Left ventricle myocardium inferior (tissue), 1 donor: ENCODE data around the gene IFNB1. TPM values are rescaled to one million over a fixed set of nuclear protein-coding genes. Genes with fewer than 3 reads are reported as not detected.

Experiments used
- DNase-seq: peaks from one replicate; pipeline ENCODE4 v3.0.0-alpha.2; 2020
- H3K27ac ChIP-seq: fragments of 200-600 bp; replicated peaks from 2 replicates; pipeline ENCODE4 v1.8.0; 2021
- H3K27me3 ChIP-seq: fragments of 200-600 bp; 2 replicates; pipeline ENCODE4 v1.8.0; 2021; ENCODE audit warnings: low read depth
- H3K36me3 ChIP-seq: fragments of 200-600 bp; 2 replicates; pipeline ENCODE4 v1.8.0; 2021
- H3K4me1 ChIP-seq: fragments of 200-600 bp; 2 replicates; pipeline ENCODE4 v1.8.0; 2021
- H3K4me3 ChIP-seq: fragments of 200-600 bp; 2 replicates; pipeline ENCODE4 v1.8.0; 2021; ENCODE audit warnings: mild to moderate bottlenecking, moderate library complexity
- H3K9me3 ChIP-seq: fragments of 200-600 bp; replicated peaks from 2 replicates; pipeline ENCODE4 v1.8.0; 2021
- CTCF ChIP-seq: fragments of 200-600 bp; IDR thresholded peaks from 2 replicates; pipeline ENCODE4 v1.8.0; 2021; ENCODE audit warnings: antibody characterized with exemption, mild to moderate bottlenecking, borderline replicate concordance
- intact Hi-C: fragments of 100-400 bp; cut with micrococcal nuclease; formaldehyde crosslinking; loops from one replicate; pipeline ENCODE4 v1.11.0; 2022
- total RNA-seq: library from RNA; stranded (reverse); fragmentation: NEBNext Ultra II Directional; extraction: Animal tissue kit (Norgen Biotek cat#: 25700); gene quantifications from one replicate; pipeline ENCODE4 v1.2.1, GENCODE V29; 2021
- donor health status: DM: no; HTN: yes; CAD: no; lungs with severe emphysema.

The IFNB1 gene
- total RNA-seq, 1 donor from 2014 or later: not detected

GRCh38 chr9:21031091-21031807 lies 46.5 kb downstream of the IFNB1 start, which contains the start of gene HACD4:
HACD4 (minus strand) TSS chr9:21031640; CDS start chr9:21031590, 50 bp downstream.
- no peaks in the 10 kb centered on the region for H3K9me3 ChIP-seq
- H3K36me3 ChIP-seq: no peaks in the 10 kb centered on the region
- intact Hi-C loops: no loop called here
- H3K27me3 ChIP-seq: no peaks in the 10 kb centered on the region
- H3K4me1 ChIP-seq: peaks cover 13% of the 10 kb centered on the region
- peak; percentile 53 for DNase-seq
- H3K4me3 ChIP-seq: peak within 1 kb of the TSS; percentile 68
- peak; percentile 14 for TF ChIP-seq CTCF
- H3K27ac ChIP-seq: peak within 1 kb of the TSS; percentile 68

- no peak for TF ChIP-seq CTCF
- H3K27me3 ChIP-seq: no peaks in the 10 kb centered on the region
- H3K36me3 ChIP-seq: no peaks in the 10 kb centered on the region
- H3K4me3 ChIP-seq: peak overlapping the region; percentile 68
- H3K4me1 ChIP-seq: peaks cover 13% of the 10 kb centered on the region
- intact Hi-C loops: no loop called here
- H3K9me3 ChIP-seq: no peaks in the 10 kb centered on the region
- no peak for DNase-seq
- peak overlapping the region; percentile 68 for H3K27ac ChIP-seq
Observed at GRCh38 chr9:21030389-21031035, 47.2 kb downstream of the IFNB1 start.

- H3K9me3 ChIP-seq: no peaks in the 10 kb centered on the region
- intact Hi-C loops: no loop called here
- TF ChIP-seq CTCF: no peak
Observed at GRCh38 chr9:21029661-21030060, 48.1 kb downstream of the IFNB1 start.

GRCh38 chr9:21028466-21028865 lies 49.3 kb downstream of the IFNB1 start:
- intact Hi-C loops: no loop called here
- no peak for TF ChIP-seq CTCF
- Histone ChIP-seq H3K27me3 (no peaks in the 10 kb centered on the region), H3K27ac (no peak overlapping the region), H3K9me3 (no peaks in the 10 kb centered on the region), H3K4me3 (no peak overlapping the region), H3K36me3 (no peaks in the 10 kb centered on the region), H3K4me1 (peaks cover 13% of the 10 kb centered on the region)
- DNase-seq: no peak

More at GRCh38 chr9:21029661-21030060, 48.1 kb downstream of the IFNB1 start:
- no peak overlapping the region for H3K27ac ChIP-seq
- peaks cover 13% of the 10 kb centered on the region for H3K4me1 ChIP-seq
- no peak overlapping the region for H3K4me3 ChIP-seq
- H3K27me3 ChIP-seq: no peaks in the 10 kb centered on the region
- no peak for DNase-seq
- H3K36me3 ChIP-seq: no peaks in the 10 kb centered on the region

GRCh38 chr9:21027295-21027694 lies 50.4 kb downstream of the IFNB1 start:
- no peak overlapping the region for H3K4me3 ChIP-seq
- H3K9me3 ChIP-seq: no peaks in the 10 kb centered on the region
- TF ChIP-seq CTCF: no peak
- H3K36me3 ChIP-seq: no peaks in the 10 kb centered on the region
- no peaks in the 10 kb centered on the region for H3K27me3 ChIP-seq
- intact Hi-C loops: no loop called here
- no peak for DNase-seq
- peaks cover 13% of the 10 kb centered on the region for H3K4me1 ChIP-seq
- H3K27ac ChIP-seq: no peak overlapping the region

Other genes starting within 250 kb of the IFNB1 start
- 0.71 TPM for gene HACD4, start 46.3 kb downstream of the IFNB1 start, total RNA-seq
- gene IFNW1, start 63.9 kb upstream of the IFNB1 start, total RNA-seq: not detected
- gene IFNA21, start 88.7 kb upstream of the IFNB1 start, total RNA-seq: not detected
- gene IFNA4, start 109.6 kb upstream of the IFNB1 start, total RNA-seq: not detected
- gene IFNA7, start 124.3 kb upstream of the IFNB1 start, total RNA-seq: not detected
- not detected for gene IFNA10, start 129.2 kb upstream of the IFNB1 start, total RNA-seq
- not detected for gene IFNA16, start 139.4 kb upstream of the IFNB1 start, total RNA-seq
- not detected for gene IFNA17, start 150.3 kb upstream of the IFNB1 start, total RNA-seq
- not detected for gene IFNA14, start 162.1 kb upstream of the IFNB1 start, total RNA-seq
- gene IFNA5, start 227.4 kb upstream of the IFNB1 start, total RNA-seq: not detected